Heart right ventricle (tissue), 16 donors: ENCODE data around the gene RSPRY1. TPM values are rescaled to one million over a fixed set of nuclear protein-coding genes. Genes with fewer than 3 reads are reported as not detected.

Experiments used
- ATAC-seq, 8 donors: fragments of 200-7000 bp; cut with Tn5 transposase; one replicate each; pipeline ENCODE4 v1.9.1; 2020; ENCODE audit warnings: mild to moderate bottlenecking in 8 of 8, moderate library complexity in 8 of 8, moderate number of reproducible peaks in 1 of 8
- DNase-seq, 2 donors: peaks; one replicate each; pipeline ENCODE4 v3.0.0-alpha.2; 2020
- H3K27ac ChIP-seq, 10 donors: fragments of 200-600 bp; sonication (generic) in 2 of 10; one replicate each; pipeline versions ENCODE4 v1.5.0 to v1.8.0; 2020 to 2022; ENCODE audit warnings: mild to moderate bottlenecking in 3 of 10
- H3K27me3 ChIP-seq, 7 donors: fragments of 200-600 bp; one replicate each; pipeline ENCODE4 v1.8.0; 2021 to 2022; ENCODE audit warnings: mild to moderate bottlenecking in 2 of 7
- H3K36me3 ChIP-seq, 9 donors: fragments of 200-600 bp; sonication (generic) in 1 of 9; one replicate each; pipeline versions ENCODE4 v1.5.0 to v1.8.0; 2020 to 2022; ENCODE audit warnings: mild to moderate bottlenecking in 2 of 9
- H3K4me1 ChIP-seq, 9 donors: fragments of 200-600 bp; sonication (generic) in 1 of 9; one replicate each; pipeline versions ENCODE4 v1.5.0 to v1.8.0; 2020 to 2022; ENCODE audit warnings: mild to moderate bottlenecking in 4 of 9
- H3K4me3 ChIP-seq, 10 donors: fragments of 200-600 bp; sonication (generic) in 2 of 10; one replicate each; pipeline versions ENCODE4 v1.5.0 to v1.8.0; 2020 to 2022; ENCODE audit warnings: mild to moderate bottlenecking in 7 of 10, moderate library complexity in 2 of 10
- H3K9me3 ChIP-seq, 11 donors: fragments of 200-600 bp in 10 of 11; sonication (generic) in 2 of 11; one replicate each; pipeline versions ENCODE4 v1.5.0 to v1.8.0; 2013 to 2022; ENCODE audit warnings: mild to moderate bottlenecking in 2 of 11, control low read depth in 1 of 11, moderate library complexity in 1 of 11
- CTCF ChIP-seq, 9 donors: fragments of 200-600 bp; sonication (generic) in 2 of 9; IDR thresholded peaks; one replicate each; pipeline versions ENCODE4 v1.5.0 to v1.8.0; 2021 to 2022; ENCODE audit warnings: antibody characterized with exemption in 9 of 9, mild to moderate bottlenecking in 5 of 9, moderate library complexity in 1 of 9
- WGBS, 2 donors: extraction: QIAGEN DNeasy Blood & Tissue Kit; methylation state at CpG; one replicate each; pipeline ENCODE4 v1.1.7; 2013; ENCODE audit warnings: inconsistent platforms in 1 of 2; 5-methylcytosine and 5-hydroxymethylcytosine counted together
- intact Hi-C, 10 donors: fragments of 100-400 bp; cut with DNase I; formaldehyde crosslinking; loops; one replicate each; pipeline versions ENCODE4 v1.11.1 to v1.14.2; 2022
- polyA plus RNA-seq, 2 donors: library from polyadenylated mRNA; stranded (reverse); fragments of 200-250 nt; gene quantifications; one replicate each; pipeline ENCODE4 v1.2.3, GENCODE V29; 2013
- total RNA-seq, 10 donors: library from RNA; stranded (reverse); fragmentation: NEBNext Ultra II Directional in 3 of 10; extraction: Animal tissue kit (Norgen Biotek cat#: 25700) in 3 of 10; gene quantifications; one replicate each; pipeline versions ENCODE4 v1.2.1 to v1.2.4, GENCODE V29; 2021 to 2023
- donor health status: Arrhythmogenic right ventricular cardiomyopathy.
- donor health status: ischemic (EF 13 %, LVEDD 7.1; RV severe dilation, severe dysfunction).
- donor health status: healthy with polysubstance abuse.
- donor health status: DM: no; HTN: yes; CAD: no.
- donor health status: DM: no; HTN: no; CAD: no.
- donor health status: ischemic (EF 25% LVEDD 6.9; RV normal size, moderate dysfunction).
- donor health status: ischemic (EF 25% LVEDD 5.7; RV mildly dilated, moderate dysfunction).
- donor health status: healthy.
- donor health status: DM: yes; HTN: yes; CAD: no.
- donor health status: Ischemic cardiomyopathy.
- donor health status: ischemic (EF 35%, LVEDD 5.7; RV mildly dilated, moderate dysfunction).
- donor health status: nonischemic (EF 11% LVEDD 7.7; RV severe dilation, severe dysfunction).
- donor health status: DM: yes; HTN: yes; CAD: no.
- donor health status: PGD.
- donor health status: ischemic (EF 29% LVEDD 5.4; RV normal size, mild dysfunction).
- donor health status: nonischemic (EF 23%, LVEDD 6.1; RV moderate dilation, normal function).

The RSPRY1 gene
- total and polyA plus RNA-seq, 12 donors = 6.9 to 21.4 (median 16.9) TPM

- intact Hi-C loops = loop anchor here in 8 of 10 donors (2.0 to 10.0 kb wide), 8 partner anchors 74 to 302 kb away; partner anchors contain the start of genes SLC12A3 (in 2 of the 8) and CPNE2 (in 1 of the 8)
These were observed 19.7 kb upstream of the RSPRY1 start for GRCh38 chr16:57166451-57166850.

GRCh38 chr16:57166951-57167350 is 19.2 kb upstream of the RSPRY1 start:
- Histone ChIP-seq H3K36me3 (peaks cover 0 to 94% (median 43%) of the 10 kb centered on the region in 9 donors), H3K27me3 (no peaks in the 10 kb centered on the region), H3K4me3 (no peak overlapping the region), H3K4me1 (peaks cover 0 to 28% (median 20%) of the 10 kb centered on the region in 9 donors), H3K27ac (peak overlapping the region in 4 of 10 donors; percentile 2 to 66 (median 24)), H3K9me3 (no peaks in the 10 kb centered on the region)
- ATAC-seq = peak; percentile 66 to 94 (median 82)
- TF ChIP-seq CTCF (IDR thresholded peaks at IDR 0.05) = no peak
- no peak for DNase-seq
- 50 to 59% methylated on average over 7 of the region's 7 CpGs for WGBS, 2 donors
- intact Hi-C loops = loop anchor here in 8 of 10 donors (2.0 to 10.0 kb wide), 8 partner anchors 74 to 302 kb away; partner anchors contain the start of genes SLC12A3 (in 2 of the 8) and CPNE2 (in 1 of the 8)

More at GRCh38 chr16:57166451-57166850, 19.7 kb upstream of the RSPRY1 start:
- ATAC-seq = peak in 4 of 8 donors; percentile 6 to 18 (median 10)
- H3K9me3 ChIP-seq = no peaks in the 10 kb centered on the region
- no peak for DNase-seq
- no peak overlapping the region for H3K4me3 ChIP-seq
- peaks cover 0 to 94% (median 38%) of the 10 kb centered on the region in 9 donors for H3K36me3 ChIP-seq
- peaks cover 0 to 28% (median 20%) of the 10 kb centered on the region in 9 donors for H3K4me1 ChIP-seq
- H3K27ac ChIP-seq = peak overlapping the region in 4 of 10 donors; percentile 2 to 66 (median 24)
- TF ChIP-seq CTCF (IDR thresholded peaks at IDR 0.05) = no peak
- H3K27me3 ChIP-seq = no peaks in the 10 kb centered on the region

- peaks cover 0 to 94% (median 43%) of the 10 kb centered on the region in 9 donors for H3K36me3 ChIP-seq
- no peak for TF ChIP-seq CTCF (IDR thresholded peaks at IDR 0.05)
- H3K4me3 ChIP-seq = no peak overlapping the region
- peaks cover 0 to 28% (median 20%) of the 10 kb centered on the region in 9 donors for H3K4me1 ChIP-seq
- ATAC-seq (peak in 1 of 8 donors; percentile 50), DNase-seq (no peak)
- H3K27me3 ChIP-seq = no peaks in the 10 kb centered on the region
- intact Hi-C loops = loop anchor here in 8 of 10 donors (2.0 to 10.0 kb wide), 8 partner anchors 75 to 303 kb away; partner anchors contain the start of genes SLC12A3 (in 2 of the 8) and CPNE2 (in 1 of the 8)
- peak overlapping the region in 3 of 10 donors; percentile 2 to 66 (median 26) for H3K27ac ChIP-seq
- 60 to 66% methylated on average over 3 of the region's 3 CpGs for WGBS, 2 donors
- H3K9me3 ChIP-seq = no peaks in the 10 kb centered on the region
These were observed 18.6 kb upstream of the RSPRY1 start for GRCh38 chr16:57167538-57167937.

GRCh38 chr16:57167953-57168352 is 18.2 kb upstream of the RSPRY1 start:
- ATAC-seq (peak; percentile 65 to 91 (median 80)), DNase-seq (no peak)
- Histone ChIP-seq H3K27ac (peak overlapping the region in 1 of 10 donors; percentile 66), H3K9me3 (no peaks in the 10 kb centered on the region), H3K27me3 (no peaks in the 10 kb centered on the region), H3K36me3 (peaks cover 0 to 94% (median 46%) of the 10 kb centered on the region in 9 donors), H3K4me1 (peaks cover 0 to 28% (median 20%) of the 10 kb centered on the region in 9 donors), H3K4me3 (no peak overlapping the region)
- TF ChIP-seq CTCF (IDR thresholded peaks at IDR 0.05) = peak; percentile 51 to 81 (median 65)
- intact Hi-C loops = loop anchor here (1.0 to 10.0 kb wide), 9 partner anchors 75 to 303 kb away; partner anchors contain the start of genes SLC12A3 (in 2 of the 10) and CPNE2 (in 1 of the 10)
- WGBS, 2 donors = 12 to 16% methylated on average over 4 of the region's 4 CpGs
